Gastroesophageal sphincter (tissue), 2 donors: ENCODE measurements around the gene L1TD1.
"Not testable (repeated sequence)": the region's sequence is repeated elsewhere in the genome, so short reads cannot be mapped to it uniquely, and the experiment has no call there.

Experiments
- POLR2A ChIP-seq, 2 donors: fragments of 450-650 bp; IDR thresholded peaks; one replicate each; pipeline ENCODE4 v1.6.1; 2017; ENCODE audit warnings: antibody characterized with exemption in 2 of 2, mild to moderate bottlenecking in 2 of 2, moderate library complexity in 1 of 2
- POLR2AphosphoS5 ChIP-seq: sonication (generic); formaldehyde crosslinking; IDR thresholded peaks from one replicate; pipeline ENCODE4 v1.6.1; 2017; ENCODE audit warnings: antibody characterized with exemption

GRCh38 chr1:62244380-62244779, 49.7 kb downstream of the L1TD1 start:
- not testable (repeated sequence) for TF ChIP-seq POLR2AphosphoS5; POLR2A (IDR thresholded peaks at IDR 0.05)
